ENCODE data around the gene UPK3BL1. TPM values are rescaled to one million over a fixed set of nuclear protein-coding genes. Genes with fewer than 3 reads are reported as not detected.
"Not testable (repeated sequence)": the region's sequence is repeated elsewhere in the genome, so short reads cannot be mapped to it uniquely, and the experiment has no call there.

Gene UPK3BL1
- total and polyA plus RNA-seq, 2 of the 4 experiments (the other 2 are of a cell fraction) = 1.6 to 21.1 TPM

GRCh38 chr7:102682560-102682959, 40.0 kb upstream of the UPK3BL1 start:
- WGBS, 2 experiments (ENCODE audit: extremely low coverage in 2 of 2, insufficient read length in 1 of 2) = no CpG with 5 or more reads among the region's 5 CpGs
- H4K5ac ChIP-seq (ENCODE audit: low read depth, low read length); H3K4me2 ChIP-seq (ENCODE audit: low read depth, low read length); POLR2A ChIA-PET (ENCODE audit: unreplicated experiment); intact Hi-C loops (cut with micrococcal nuclease); H4K20me1 ChIP-seq (ENCODE audit: insufficient read depth, low read length); H3K56ac ChIP-seq (ENCODE audit: extremely low read depth, insufficient read depth, low read length); H3K14ac ChIP-seq (replicated peaks; ENCODE audit: low read depth, low read length); BruUV-seq (replicated peaks); H2BK15ac ChIP-seq (ENCODE audit: low read depth, low read length); H2BK20ac ChIP-seq (ENCODE audit: low read depth, low read length); H3K18ac ChIP-seq (ENCODE audit: low read depth, low read length); H3K36me3 ChIP-seq (ENCODE audit: control insufficient read depth, insufficient read depth, low read length); H3K27ac ChIP-seq (ENCODE audit: insufficient read depth, low read length); H3K9me3 ChIP-seq (ENCODE audit: control insufficient read depth, insufficient read depth, low read length); H3K79me1 ChIP-seq (ENCODE audit: low read depth in 1 of 2, low read length in 2 of 2); H3K23ac ChIP-seq (ENCODE audit: low read depth, low read length); ATAC-seq (ENCODE audit: low read depth); DNase-seq; H2AK9ac ChIP-seq (replicated peaks; ENCODE audit: low read depth, low read length, poor library complexity); H3K4ac ChIP-seq (ENCODE audit: low read depth, low read length); H3K4me3 ChIP-seq (ENCODE audit: insufficient read depth, low read depth, low read length); H2AFZ ChIP-seq (replicated peaks; ENCODE audit: low read length, poor library complexity); H2AK5ac ChIP-seq (ENCODE audit: low read depth, low read length); dilution Hi-C loops (cut with HindIII; ENCODE audit: low sequenced_read_pairs, unreplicated experiment); H3K9ac ChIP-seq (ENCODE audit: low read depth, low read length); H3K27me3 ChIP-seq (ENCODE audit: control insufficient read depth, insufficient read depth, low read length); H3K9me1 ChIP-seq (ENCODE audit: insufficient read depth, low read length); H2BK120ac ChIP-seq (ENCODE audit: low read depth, low read length); H2BK5ac ChIP-seq (ENCODE audit: low read depth, low read length, poor library complexity, severe bottlenecking); CTCF ChIA-PET; H3K4me1 ChIP-seq (ENCODE audit: control insufficient read depth, insufficient read depth, low read length); in situ Hi-C loops (cut with MboI; ENCODE audit: low sequenced_read_pairs); H4K91ac ChIP-seq (ENCODE audit: insufficient read depth, low read depth, low read length); H4K8ac ChIP-seq (ENCODE audit: low read depth in 2 of 2, low read length in 2 of 2): not testable (repeated sequence)

- H4K20me1 ChIP-seq (ENCODE audit: insufficient read depth, low read length); H2AFZ ChIP-seq (replicated peaks; ENCODE audit: low read length, poor library complexity); POLR2A ChIA-PET (ENCODE audit: unreplicated experiment); H2AK9ac ChIP-seq (replicated peaks; ENCODE audit: low read depth, low read length, poor library complexity); H3K4me2 ChIP-seq (ENCODE audit: low read depth, low read length); H2AK5ac ChIP-seq (ENCODE audit: low read depth, low read length); H3K4me3 ChIP-seq (ENCODE audit: insufficient read depth, low read depth, low read length); H3K14ac ChIP-seq (replicated peaks; ENCODE audit: low read depth, low read length); in situ Hi-C loops (cut with MboI; ENCODE audit: low sequenced_read_pairs); H4K5ac ChIP-seq (ENCODE audit: low read depth, low read length); CTCF ChIA-PET; H3K36me3 ChIP-seq (ENCODE audit: control insufficient read depth, insufficient read depth, low read length); H3K4me1 ChIP-seq (ENCODE audit: control insufficient read depth, insufficient read depth, low read length); H4K8ac ChIP-seq (ENCODE audit: low read depth in 2 of 2, low read length in 2 of 2); H3K56ac ChIP-seq (ENCODE audit: extremely low read depth, insufficient read depth, low read length); H3K27ac ChIP-seq (ENCODE audit: insufficient read depth, low read length); H2BK5ac ChIP-seq (ENCODE audit: low read depth, low read length, poor library complexity, severe bottlenecking); H3K23ac ChIP-seq (ENCODE audit: low read depth, low read length); H3K9me1 ChIP-seq (ENCODE audit: insufficient read depth, low read length); H3K27me3 ChIP-seq (ENCODE audit: control insufficient read depth, insufficient read depth, low read length); BruUV-seq (replicated peaks); ATAC-seq (ENCODE audit: low read depth); H3K9me3 ChIP-seq (ENCODE audit: control insufficient read depth, insufficient read depth, low read length); H3K9ac ChIP-seq (ENCODE audit: low read depth, low read length); H3K18ac ChIP-seq (ENCODE audit: low read depth, low read length); H4K91ac ChIP-seq (ENCODE audit: insufficient read depth, low read depth, low read length); DNase-seq; intact Hi-C loops (cut with micrococcal nuclease); H3K4ac ChIP-seq (ENCODE audit: low read depth, low read length); H2BK20ac ChIP-seq (ENCODE audit: low read depth, low read length); H2BK120ac ChIP-seq (ENCODE audit: low read depth, low read length); H2BK15ac ChIP-seq (ENCODE audit: low read depth, low read length); dilution Hi-C loops (cut with HindIII; ENCODE audit: low sequenced_read_pairs, unreplicated experiment); H3K79me1 ChIP-seq (ENCODE audit: low read depth in 1 of 2, low read length in 2 of 2): not testable (repeated sequence)
- WGBS, 2 experiments (ENCODE audit: extremely low coverage in 2 of 2, insufficient read length in 1 of 2) = no CpG with 5 or more reads among the region's 5 CpGs
These were observed 38.2 kb upstream of the UPK3BL1 start for GRCh38 chr7:102680780-102681179.

All from IMR-90 (cell line).